Ovary (tissue), 3 donors: ENCODE results near the gene USP53.

Source experiments
- CTCF ChIP-seq, 3 donors: fragments of 450-650 bp in 2 of 3; fragments of 200-600 bp in 1 of 3; IDR thresholded peaks; one replicate each; pipeline versions ENCODE4 v1.5.1 to v1.8.0; 2016 to 2022; ENCODE audit warnings: antibody characterized with exemption in 3 of 3, mild to moderate bottlenecking in 1 of 3
- POLR2A ChIP-seq: fragments of 450-650 bp; IDR thresholded peaks from one replicate; pipeline ENCODE4 v1.6.1; 2017; ENCODE audit warnings: antibody characterized with exemption, mild to moderate bottlenecking, moderate library complexity
- donor health status: DM: no; HTN: no; CAD: no.

GRCh38 chr4:119231491-119231890, 19.0 kb downstream of the USP53 start:
- TF ChIP-seq CTCF (IDR thresholded peaks at IDR 0.05) (no peak), POLR2A (no peak)
